Activated naive CD4-positive, alpha-beta T cell treated with anti-CD3 and anti-CD28 coated beads, Interleukin-2, amount 10 ng/mL, durations not matched to agents 7 days and 5 days (primary cell): ENCODE results near the gene L1CAM.
"Not testable (repeated sequence)": the region's sequence is repeated elsewhere in the genome, so short reads cannot be mapped to it uniquely, and the experiment has no call there.

Source experiments
- CTCF ChIA-PET: fragments of 350-600 bp; sonication (Branson Sonifier 250); formaldehyde crosslinking; loops from one replicate; lab custom pipeline; 2021; ENCODE audit warnings: antibody characterized with exemption; lab: Charles Lee
- DNase-seq: peaks from one replicate; pipeline ENCODE4 v3.0.0-alpha.2; 2020
- H3K27ac Mint-ChIP-seq: one replicate; pipeline ENCODE4 v1.8.0; 2021; ENCODE audit warnings: mild to moderate bottlenecking, moderate library complexity, mixed read lengths
- H3K27me3 Mint-ChIP-seq: one replicate; pipeline ENCODE4 v1.8.0; 2021; ENCODE audit warnings: mild to moderate bottlenecking, mixed read lengths
- H3K36me3 Mint-ChIP-seq: one replicate; pipeline ENCODE4 v1.8.0; 2021; ENCODE audit warnings: mixed read lengths
- H3K4me1 Mint-ChIP-seq: one replicate; pipeline ENCODE4 v1.8.0; 2021; ENCODE audit warnings: mixed read lengths
- H3K4me3 Mint-ChIP-seq: one replicate; pipeline ENCODE4 v1.8.0; 2021; ENCODE audit warnings: mild to moderate bottlenecking, moderate library complexity, mixed read lengths
- H3K9me3 Mint-ChIP-seq: one replicate; pipeline ENCODE4 v1.8.0; 2021; ENCODE audit warnings: mixed read lengths

Gene L1CAM

DNA sequence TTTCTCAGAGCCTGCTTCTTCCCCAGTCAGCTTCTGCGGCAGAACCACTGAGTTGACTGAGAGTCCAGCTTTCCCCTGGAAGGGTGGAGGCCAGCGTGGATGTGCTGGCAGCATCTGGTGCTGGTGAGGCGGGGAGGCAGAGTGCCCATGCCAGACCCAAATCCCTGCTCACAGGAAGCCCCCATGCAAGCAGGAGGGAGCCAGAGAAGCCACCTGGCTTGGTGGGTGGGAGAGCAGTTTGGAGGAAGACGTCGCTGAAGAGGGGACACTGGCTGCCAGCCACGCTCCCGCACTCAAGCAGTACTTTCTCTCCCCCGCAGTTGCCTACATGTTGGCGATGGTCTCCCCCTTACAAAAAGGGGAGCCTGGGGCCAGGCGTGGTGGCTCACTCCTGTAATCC is 61.6 kb downstream of the L1CAM start:
- CTCF ChIA-PET = no interaction called here
- no peak for DNase-seq
- H3K4me3 Mint-ChIP-seq = no peak overlapping the region
- H3K4me1 Mint-ChIP-seq = peaks cover 48% of the 10 kb centered on the region
- no peaks in the 10 kb centered on the region for H3K36me3 Mint-ChIP-seq
- H3K27me3 Mint-ChIP-seq = peaks cover 52% of the 10 kb centered on the region
- H3K9me3 Mint-ChIP-seq = no peaks in the 10 kb centered on the region
- H3K27ac Mint-ChIP-seq = no peak overlapping the region

- no peaks in the 10 kb centered on the region for H3K36me3 Mint-ChIP-seq
- no peak for DNase-seq
- CTCF ChIA-PET = no interaction called here
- H3K4me1 Mint-ChIP-seq = peaks cover 57% of the 10 kb centered on the region
- H3K4me3 Mint-ChIP-seq = no peak overlapping the region
- no peak overlapping the region for H3K27ac Mint-ChIP-seq
- no peaks in the 10 kb centered on the region for H3K9me3 Mint-ChIP-seq
- H3K27me3 Mint-ChIP-seq = peaks cover 45% of the 10 kb centered on the region
These were observed 64.9 kb downstream of the L1CAM start for GRCh38 chrX:153821066-153821465.

GRCh38 chrX:153820601-153821000 is 65.4 kb downstream of the L1CAM start:
- Mint-ChIP-seq H3K36me3 (no peaks in the 10 kb centered on the region), H3K4me1 (peaks cover 57% of the 10 kb centered on the region), H3K4me3 (no peak overlapping the region), H3K27me3 (peaks cover 40% of the 10 kb centered on the region), H3K27ac (no peak overlapping the region), H3K9me3 (no peaks in the 10 kb centered on the region)
- CTCF ChIA-PET = no interaction called here
- DNase-seq = no peak

- H3K4me1 Mint-ChIP-seq = peaks cover 64% of the 10 kb centered on the region
- no peak overlapping the region for H3K4me3 Mint-ChIP-seq
These were observed 66.5 kb downstream of the L1CAM start for GRCh38 chrX:153819384-153820040.

DNA sequence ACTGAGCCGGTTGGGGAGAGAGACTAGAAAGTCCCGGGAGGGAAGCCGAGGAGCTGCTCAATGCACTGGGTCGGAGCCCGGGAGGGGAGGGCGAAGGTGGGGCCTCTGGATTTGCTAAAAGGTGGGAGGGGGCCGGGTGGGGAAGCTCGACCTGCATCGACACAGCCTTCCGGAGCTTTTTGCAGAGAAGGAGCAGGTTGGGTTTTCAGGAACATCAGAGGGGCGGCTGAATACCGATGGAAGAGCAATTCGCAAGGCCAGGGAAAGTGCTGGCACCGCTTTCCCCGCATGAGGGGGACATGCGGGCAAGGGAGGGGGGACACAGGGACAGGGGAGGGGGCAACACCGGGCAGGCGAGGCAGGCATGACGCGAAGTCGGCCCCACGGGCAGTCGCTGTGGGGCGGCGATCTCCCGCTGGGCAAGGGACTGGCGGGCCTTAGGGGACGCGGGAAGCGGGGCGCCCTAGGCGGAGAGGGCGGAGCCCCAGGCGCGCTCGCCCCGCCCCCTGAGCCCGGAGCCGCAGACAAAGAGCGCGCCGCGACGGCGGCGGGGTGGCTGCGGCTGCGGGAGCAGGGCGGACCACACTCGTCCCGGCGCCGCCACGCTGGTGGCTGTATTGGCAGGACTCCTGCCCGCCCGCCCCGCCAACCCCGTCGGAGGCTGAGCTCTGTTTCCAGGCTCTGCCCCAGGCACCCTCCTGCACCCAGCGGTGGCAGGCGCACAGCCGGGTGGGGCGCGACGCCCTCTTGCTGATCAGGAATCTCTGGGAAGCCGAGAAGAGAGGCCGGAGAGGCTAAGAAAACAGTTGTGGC is 67.2 kb downstream of the L1CAM start:
- Mint-ChIP-seq H3K9me3 (no peaks in the 10 kb centered on the region), H3K4me1 (peaks cover 63% of the 10 kb centered on the region), H3K27ac (no peak overlapping the region), H3K4me3 (peak overlapping the region; percentile 53), H3K36me3 (no peaks in the 10 kb centered on the region), H3K27me3 (peaks cover 31% of the 10 kb centered on the region)
- CTCF ChIA-PET = no interaction called here
- DNase-seq = peak; percentile 67

More at GRCh38 chrX:153819384-153820040, 66.5 kb downstream of the L1CAM start:
- Mint-ChIP-seq H3K27me3 (peaks cover 37% of the 10 kb centered on the region), H3K27ac (no peak overlapping the region), H3K36me3 (no peaks in the 10 kb centered on the region), H3K9me3 (no peaks in the 10 kb centered on the region)
- CTCF ChIA-PET = no interaction called here
- no peak for DNase-seq

- not testable (repeated sequence) for DNase-seq, H3K9me3 Mint-ChIP-seq, H3K4me3 Mint-ChIP-seq, H3K27ac Mint-ChIP-seq, H3K36me3 Mint-ChIP-seq
- Mint-ChIP-seq H3K27me3 (peaks cover 36% of the 10 kb centered on the region), H3K4me1 (peaks cover 60% of the 10 kb centered on the region)
- CTCF ChIA-PET = interaction anchor here (1.9 kb wide), 1 partner anchor 9 kb away, joined by 4 read pairs; no protein-coding TSS in a partner anchor
These were observed 67.9 kb downstream of the L1CAM start for GRCh38 chrX:153818064-153818463.

DNA sequence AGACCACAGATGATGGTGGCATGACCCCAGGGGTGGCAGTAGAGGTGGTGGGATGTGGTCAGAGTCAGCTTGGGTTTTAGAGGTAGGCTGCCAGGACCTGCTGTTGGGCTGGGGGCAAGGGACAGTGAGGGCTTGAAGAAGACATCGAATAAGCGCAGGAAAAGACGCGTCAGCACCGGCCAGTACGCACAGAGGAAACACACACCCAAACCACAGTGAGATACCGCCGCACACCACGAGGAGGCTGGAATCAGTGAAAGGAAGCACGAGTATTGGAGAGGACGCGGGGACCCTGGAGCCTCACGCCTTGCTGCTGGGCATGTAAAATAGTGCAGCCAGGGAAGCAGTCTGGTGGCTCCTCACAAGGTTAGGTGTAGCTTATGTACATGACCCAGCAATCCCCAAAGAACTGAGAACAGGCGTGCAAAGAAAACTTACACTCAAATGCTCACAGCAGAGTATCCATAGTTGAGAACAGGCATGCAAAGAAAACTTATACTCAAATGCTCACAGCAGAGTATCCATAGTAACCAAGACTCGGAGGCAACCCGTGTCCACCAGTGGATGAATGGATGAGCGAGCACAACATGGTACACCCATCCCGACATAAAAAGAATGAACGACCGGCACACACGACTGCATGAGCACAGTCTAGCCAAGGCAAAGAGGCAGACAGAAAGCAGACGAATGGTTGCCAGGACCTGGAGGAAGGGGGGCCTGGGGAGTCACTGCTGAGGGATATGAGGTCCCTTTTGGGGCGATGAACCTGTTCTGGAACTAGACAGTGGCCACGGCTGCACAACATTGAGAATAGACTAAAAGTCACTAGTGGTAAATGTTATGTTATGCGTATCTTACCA is 68.9 kb downstream of the L1CAM start:
- peak; percentile 70 for DNase-seq
- no peak overlapping the region for H3K4me3 Mint-ChIP-seq
- peak overlapping the region; percentile 2 for H3K27ac Mint-ChIP-seq
- peaks cover 52% of the 10 kb centered on the region for H3K4me1 Mint-ChIP-seq
- no peaks in the 10 kb centered on the region for H3K36me3 Mint-ChIP-seq
- CTCF ChIA-PET = interaction anchor here (1.9 kb wide), 1 partner anchor 8 kb away, joined by 4 read pairs; no protein-coding TSS in a partner anchor
- no peaks in the 10 kb centered on the region for H3K9me3 Mint-ChIP-seq
- H3K27me3 Mint-ChIP-seq = peaks cover 46% of the 10 kb centered on the region

GRCh38 chrX:153814591-153815315 is 71.2 kb downstream of the L1CAM start:
- H3K27ac Mint-ChIP-seq = peak overlapping the region; percentile 33

GRCh38 chrX:153813161-153813560 is 72.8 kb downstream of the L1CAM start:
- Mint-ChIP-seq H3K4me1 (peaks cover 23% of the 10 kb centered on the region), H3K27me3 (peaks cover 51% of the 10 kb centered on the region), H3K4me3 (no peak overlapping the region)

More at GRCh38 chrX:153814591-153815315, 71.2 kb downstream of the L1CAM start:
- H3K27me3 Mint-ChIP-seq = peaks cover 65% of the 10 kb centered on the region
- H3K4me3 Mint-ChIP-seq = no peak overlapping the region
- CTCF ChIA-PET = no interaction called here
- peaks cover 35% of the 10 kb centered on the region for H3K4me1 Mint-ChIP-seq
- H3K36me3 Mint-ChIP-seq = no peaks in the 10 kb centered on the region
- no peaks in the 10 kb centered on the region for H3K9me3 Mint-ChIP-seq
- DNase-seq = no peak

GRCh38 chrX:153812220-153812619 is 73.8 kb downstream of the L1CAM start:
- H3K4me1 Mint-ChIP-seq = peaks cover 20% of the 10 kb centered on the region

More at GRCh38 chrX:153813161-153813560, 72.8 kb downstream of the L1CAM start:
- Mint-ChIP-seq H3K27ac (no peak overlapping the region), H3K36me3 (no peaks in the 10 kb centered on the region), H3K9me3 (no peaks in the 10 kb centered on the region)
- DNase-seq = no peak
- CTCF ChIA-PET = no interaction called here

More at GRCh38 chrX:153812220-153812619, 73.8 kb downstream of the L1CAM start:
- no peak overlapping the region for H3K27ac Mint-ChIP-seq
- peaks cover 52% of the 10 kb centered on the region for H3K27me3 Mint-ChIP-seq
- H3K36me3 Mint-ChIP-seq = no peaks in the 10 kb centered on the region
- CTCF ChIA-PET = no interaction called here
- no peak overlapping the region for H3K4me3 Mint-ChIP-seq
- no peak for DNase-seq
- no peaks in the 10 kb centered on the region for H3K9me3 Mint-ChIP-seq
